ENCODE measurements around the gene FNBP1.

DNA sequence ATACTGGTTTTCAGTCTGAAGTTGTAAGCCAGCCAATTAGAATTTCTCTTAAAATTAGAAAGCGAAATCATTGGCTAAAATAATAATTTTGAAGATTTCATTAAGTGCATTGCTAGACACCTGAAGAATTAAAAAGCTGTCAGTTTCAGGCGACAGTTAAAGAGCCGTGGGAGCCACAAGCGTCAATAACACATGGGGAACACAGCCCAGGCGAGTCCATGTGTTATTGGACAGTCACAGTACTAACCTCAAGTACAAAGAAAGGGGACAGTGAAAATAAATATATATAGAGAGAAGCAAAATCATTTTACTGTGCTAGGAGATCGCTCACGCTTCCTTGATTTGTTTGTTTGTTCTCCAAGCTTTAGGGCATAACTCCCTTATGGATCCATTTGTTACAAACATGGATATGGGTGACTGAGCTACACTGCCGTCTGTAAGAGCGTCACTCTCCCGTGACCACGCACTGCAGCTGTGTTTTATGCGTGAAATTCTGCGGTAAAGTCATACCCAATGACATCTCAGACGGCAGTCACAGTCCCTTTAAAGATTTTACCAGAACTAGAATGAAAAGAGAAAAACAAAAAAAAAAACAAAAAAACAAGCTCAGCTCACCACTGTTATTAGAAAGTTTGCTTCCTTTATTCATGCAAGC is 124.6 kb downstream of the FNBP1 start:
- TF ChIP-seq, protein P1, sequence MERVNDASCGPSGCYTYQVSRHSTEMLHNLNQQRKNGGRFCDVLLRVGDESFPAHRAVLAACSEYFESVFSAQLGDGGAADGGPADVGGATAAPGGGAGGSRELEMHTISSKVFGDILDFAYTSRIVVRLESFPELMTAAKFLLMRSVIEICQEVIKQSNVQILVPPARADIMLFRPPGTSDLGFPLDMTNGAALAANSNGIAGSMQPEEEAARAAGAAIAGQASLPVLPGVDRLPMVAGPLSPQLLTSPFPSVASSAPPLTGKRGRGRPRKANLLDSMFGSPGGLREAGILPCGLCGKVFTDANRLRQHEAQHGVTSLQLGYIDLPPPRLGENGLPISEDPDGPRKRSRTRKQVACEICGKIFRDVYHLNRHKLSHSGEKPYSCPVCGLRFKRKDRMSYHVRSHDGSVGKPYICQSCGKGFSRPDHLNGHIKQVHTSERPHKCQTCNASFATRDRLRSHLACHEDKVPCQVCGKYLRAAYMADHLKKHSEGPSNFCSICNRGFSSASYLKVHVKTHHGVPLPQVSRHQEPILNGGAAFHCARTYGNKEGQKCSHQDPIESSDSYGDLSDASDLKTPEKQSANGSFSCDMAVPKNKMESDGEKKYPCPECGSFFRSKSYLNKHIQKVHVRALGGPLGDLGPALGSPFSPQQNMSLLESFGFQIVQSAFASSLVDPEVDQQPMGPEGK (CRISPR knock-in tag; IDR thresholded peaks at IDR 0.05; ENCODE audit: borderline replicate concordance) = no peak
- TF ChIP-seq SNAI2 (CRISPR knock-in tag; IDR thresholded peaks at IDR 0.05) (no peak), GLIS3 (CRISPR knock-in tag; IDR thresholded peaks at IDR 0.05) (no peak), ZFP30 (CRISPR knock-in tag; IDR thresholded peaks at IDR 0.05) (no peak), TCF4 (CRISPR knock-in tag; IDR thresholded peaks at IDR 0.05; ENCODE audit: borderline replicate concordance) (no peak), RARB (CRISPR knock-in tag; IDR thresholded peaks at IDR 0.05) (no peak), ZNF70 (CRISPR knock-in tag; IDR thresholded peaks at IDR 0.05) (no peak), BACH2 (CRISPR knock-in tag; IDR thresholded peaks at IDR 0.05; ENCODE audit: borderline replicate concordance) (no peak), PPARA (CRISPR knock-in tag; IDR thresholded peaks at IDR 0.05; ENCODE audit: borderline replicate concordance) (no peak), TOX (CRISPR knock-in tag; IDR thresholded peaks at IDR 0.05; ENCODE audit: borderline replicate concordance) (no peak), ZC3H10 (CRISPR knock-in tag; IDR thresholded peaks at IDR 0.05) (no peak)
- TF ChIP-seq, protein P2, sequence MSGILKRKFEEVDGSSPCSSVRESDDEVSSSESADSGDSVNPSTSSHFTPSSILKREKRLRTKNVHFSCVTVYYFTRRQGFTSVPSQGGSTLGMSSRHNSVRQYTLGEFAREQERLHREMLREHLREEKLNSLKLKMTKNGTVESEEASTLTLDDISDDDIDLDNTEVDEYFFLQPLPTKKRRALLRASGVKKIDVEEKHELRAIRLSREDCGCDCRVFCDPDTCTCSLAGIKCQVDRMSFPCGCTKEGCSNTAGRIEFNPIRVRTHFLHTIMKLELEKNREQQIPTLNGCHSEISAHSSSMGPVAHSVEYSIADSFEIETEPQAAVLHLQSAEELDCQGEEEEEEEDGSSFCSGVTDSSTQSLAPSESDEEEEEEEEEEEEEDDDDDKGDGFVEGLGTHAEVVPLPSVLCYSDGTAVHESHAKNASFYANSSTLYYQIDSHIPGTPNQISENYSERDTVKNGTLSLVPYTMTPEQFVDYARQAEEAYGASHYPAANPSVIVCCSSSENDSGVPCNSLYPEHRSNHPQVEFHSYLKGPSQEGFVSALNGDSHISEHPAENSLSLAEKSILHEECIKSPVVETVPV (CRISPR knock-in tag; IDR thresholded peaks at IDR 0.05) = no peak

All from SK-N-SH treated with all-trans-retinoic acid at 6 μM for 48 hours (cell line).